SJCRH30 (cell line): ENCODE results near the gene AQP1. TPM values are rescaled to one million over a fixed set of nuclear protein-coding genes. Genes with fewer than 3 reads are reported as not detected.

Source experiments
- DNase-seq, 2 experiments: peaks; one replicate each; pipeline ENCODE4 v3.0.0-alpha.2; 2015 to 2020
- H3K27ac ChIP-seq: fragments of 250-450 bp; sonication (Bioruptor Pico); 2 replicates; pipeline ENCODE4 v1.5.1; 2020; ENCODE audit warnings: mild to moderate bottlenecking, moderate library complexity
- H3K27me3 ChIP-seq: fragments of 250-450 bp; sonication (Bioruptor Pico); 2 replicates; pipeline ENCODE4 v1.5.1; 2020; ENCODE audit warnings: mild to moderate bottlenecking, moderate library complexity
- H3K36me3 ChIP-seq: fragments of 250-450 bp; sonication (Bioruptor Pico); 2 replicates; pipeline ENCODE4 v1.5.1; 2020; ENCODE audit warnings: mild to moderate bottlenecking, moderate library complexity
- H3K4me1 ChIP-seq: fragments of 250-450 bp; sonication (Bioruptor Pico); 2 replicates; pipeline ENCODE4 v1.5.1; 2020; ENCODE audit warnings: mild to moderate bottlenecking, moderate library complexity
- H3K4me3 ChIP-seq: fragments of 250-450 bp; sonication (Bioruptor Pico); 2 replicates; pipeline ENCODE4 v1.5.1; 2020; ENCODE audit warnings: mild to moderate bottlenecking, moderate library complexity
- H3K9me3 ChIP-seq: fragments of 250-450 bp; sonication (Bioruptor Pico); replicated peaks from 2 replicates; pipeline ENCODE4 v1.5.1; 2020; ENCODE audit warnings: mild to moderate bottlenecking, moderate library complexity
- total RNA-seq: library from RNA; depleted of rRNA; stranded (reverse); fragments of >200 nt; shearing (Covaris generic); gene quantifications from 2 replicates; pipeline ENCODE4 v1.2.3, GENCODE V29; 2014

Gene AQP1
- total RNA-seq, 1 experiment from 2014 or later: 31.4 TPM

- no peaks in the 10 kb centered on the region for H3K9me3 ChIP-seq
- H3K4me1 ChIP-seq: peaks cover 43% of the 10 kb centered on the region
- no peak for DNase-seq
- no peaks in the 10 kb centered on the region for H3K27me3 ChIP-seq
- H3K36me3 ChIP-seq: no peaks in the 10 kb centered on the region
- H3K27ac ChIP-seq: no peak overlapping the region
- no peak overlapping the region for H3K4me3 ChIP-seq
These were observed 4.6 kb downstream of the AQP1 start for GRCh38 chr7:30916255-30916654.

DNA sequence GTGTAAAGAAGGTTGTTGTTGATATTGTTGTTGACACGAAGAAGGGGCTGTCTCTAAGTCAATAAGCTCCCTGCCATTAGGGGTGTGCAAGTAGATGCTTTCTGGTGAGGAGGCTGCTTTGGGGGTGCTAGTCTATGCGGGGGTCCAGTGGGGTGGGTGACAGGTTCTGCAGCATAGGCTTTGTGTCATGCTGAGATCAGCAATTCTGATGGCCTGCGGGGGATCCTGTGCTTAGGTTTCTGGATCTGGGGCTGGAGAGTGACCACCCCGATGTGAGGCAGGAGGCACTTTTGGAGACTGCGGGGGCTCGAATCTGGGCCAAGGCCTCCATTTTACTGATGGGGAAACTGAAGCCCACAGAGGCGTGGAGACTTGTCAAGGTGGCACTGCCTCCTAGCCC is 5.1 kb downstream of the AQP1 start:
- no peak for DNase-seq
- H3K27ac ChIP-seq: no peak overlapping the region
- H3K9me3 ChIP-seq: no peaks in the 10 kb centered on the region
- no peaks in the 10 kb centered on the region for H3K36me3 ChIP-seq
- H3K4me1 ChIP-seq: peaks cover 47% of the 10 kb centered on the region
- H3K27me3 ChIP-seq: no peaks in the 10 kb centered on the region
- H3K4me3 ChIP-seq: no peak overlapping the region

DNA sequence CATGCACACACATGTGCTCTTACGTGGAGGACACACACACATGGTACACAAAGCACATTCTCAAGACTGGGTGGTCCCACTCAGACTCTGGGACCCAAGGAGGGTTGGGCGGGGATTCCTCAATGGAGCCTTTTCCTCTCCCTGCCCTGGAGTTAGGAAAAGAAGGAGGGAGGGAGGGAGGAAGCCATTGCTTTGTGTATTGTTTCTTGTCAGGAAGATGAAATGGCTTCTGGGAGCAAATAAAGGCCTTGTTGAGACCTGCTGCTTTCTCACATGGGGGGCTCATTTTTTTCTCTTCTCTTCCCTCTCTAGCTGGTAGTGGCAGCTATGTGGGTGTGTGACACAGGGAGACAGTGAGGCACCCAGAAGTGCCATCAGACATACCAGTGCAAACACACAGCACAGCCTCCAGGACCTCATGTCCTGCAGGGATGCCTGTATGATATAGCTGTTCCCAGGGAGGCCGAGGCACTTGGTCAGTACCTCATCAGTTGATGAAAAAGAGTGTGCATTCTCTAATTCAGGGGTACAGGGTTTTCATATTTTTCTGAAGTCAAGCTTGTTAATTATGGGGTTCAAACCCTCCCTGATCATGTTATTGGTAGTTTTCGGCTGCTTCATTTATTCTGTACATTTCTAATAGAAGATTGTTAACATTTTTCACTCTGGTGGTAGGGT is 5.7 kb downstream of the AQP1 start:
- peaks cover 42% of the 10 kb centered on the region for H3K4me1 ChIP-seq

GRCh38 chr7:30918676-30919075 is 7.0 kb downstream of the AQP1 start:
- Histone ChIP-seq H3K36me3 (peaks cover 2% of the 10 kb centered on the region; the same call in 1 of the 2 replicates), H3K27ac (no peak overlapping the region), H3K9me3 (no peaks in the 10 kb centered on the region), H3K4me3 (no peak overlapping the region), H3K4me1 (peaks cover 35% of the 10 kb centered on the region), H3K27me3 (no peaks in the 10 kb centered on the region)
- no peak for DNase-seq

More for the DNA sequence above, 5.7 kb downstream of the AQP1 start:
- Histone ChIP-seq H3K27me3 (no peaks in the 10 kb centered on the region), H3K36me3 (peaks cover under 1% of the 10 kb centered on the region; the same call in 1 of the 2 replicates), H3K9me3 (no peaks in the 10 kb centered on the region), H3K27ac (no peak overlapping the region), H3K4me3 (no peak overlapping the region)
- no peak for DNase-seq

DNA sequence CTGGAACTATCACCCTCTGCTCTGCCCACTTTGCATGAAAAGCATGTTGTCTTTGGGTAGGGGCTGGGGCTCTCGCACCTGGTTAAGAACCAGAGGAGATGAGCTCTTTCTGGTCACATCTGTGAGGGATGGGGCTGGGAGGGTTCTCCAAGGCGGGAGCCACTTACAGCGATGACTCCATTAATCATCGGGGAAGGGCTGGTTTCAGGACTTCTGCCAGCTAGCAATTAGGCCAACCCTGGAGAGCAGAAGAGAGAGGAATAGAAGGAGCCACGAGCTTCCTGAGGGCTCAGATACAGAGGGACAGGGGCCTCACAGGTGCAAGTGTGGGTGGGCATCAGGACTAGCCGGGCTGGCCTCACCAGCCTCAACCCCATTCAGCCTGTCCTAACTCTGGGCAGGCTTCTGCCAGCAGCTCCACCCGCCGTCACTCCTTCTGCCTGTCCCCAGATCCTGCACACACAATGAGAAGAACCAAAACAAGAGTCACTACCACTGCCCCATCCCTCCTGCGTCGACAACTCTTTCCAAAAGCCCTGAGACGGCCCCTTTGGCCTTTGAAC is 8.4 kb downstream of the AQP1 start:
- Histone ChIP-seq H3K4me1 (peaks cover 21% of the 10 kb centered on the region), H3K9me3 (no peaks in the 10 kb centered on the region), H3K4me3 (no peak overlapping the region), H3K27me3 (no peaks in the 10 kb centered on the region), H3K27ac (no peak overlapping the region), H3K36me3 (peaks cover 7% of the 10 kb centered on the region; the same call in 1 of the 2 replicates)
- no peak for DNase-seq

GRCh38 chr7:30920584-30921539 is 9.2 kb downstream of the AQP1 start:
- DNase-seq: peak; percentile 32 to 48
- H3K36me3 ChIP-seq: peaks cover 10% of the 10 kb centered on the region; the same call in 1 of the 2 replicates
- no peaks in the 10 kb centered on the region for H3K9me3 ChIP-seq
- H3K27me3 ChIP-seq: no peaks in the 10 kb centered on the region
- H3K27ac ChIP-seq: peak overlapping the region; percentile 47
- no peak overlapping the region for H3K4me3 ChIP-seq
- peaks cover 14% of the 10 kb centered on the region for H3K4me1 ChIP-seq

DNA sequence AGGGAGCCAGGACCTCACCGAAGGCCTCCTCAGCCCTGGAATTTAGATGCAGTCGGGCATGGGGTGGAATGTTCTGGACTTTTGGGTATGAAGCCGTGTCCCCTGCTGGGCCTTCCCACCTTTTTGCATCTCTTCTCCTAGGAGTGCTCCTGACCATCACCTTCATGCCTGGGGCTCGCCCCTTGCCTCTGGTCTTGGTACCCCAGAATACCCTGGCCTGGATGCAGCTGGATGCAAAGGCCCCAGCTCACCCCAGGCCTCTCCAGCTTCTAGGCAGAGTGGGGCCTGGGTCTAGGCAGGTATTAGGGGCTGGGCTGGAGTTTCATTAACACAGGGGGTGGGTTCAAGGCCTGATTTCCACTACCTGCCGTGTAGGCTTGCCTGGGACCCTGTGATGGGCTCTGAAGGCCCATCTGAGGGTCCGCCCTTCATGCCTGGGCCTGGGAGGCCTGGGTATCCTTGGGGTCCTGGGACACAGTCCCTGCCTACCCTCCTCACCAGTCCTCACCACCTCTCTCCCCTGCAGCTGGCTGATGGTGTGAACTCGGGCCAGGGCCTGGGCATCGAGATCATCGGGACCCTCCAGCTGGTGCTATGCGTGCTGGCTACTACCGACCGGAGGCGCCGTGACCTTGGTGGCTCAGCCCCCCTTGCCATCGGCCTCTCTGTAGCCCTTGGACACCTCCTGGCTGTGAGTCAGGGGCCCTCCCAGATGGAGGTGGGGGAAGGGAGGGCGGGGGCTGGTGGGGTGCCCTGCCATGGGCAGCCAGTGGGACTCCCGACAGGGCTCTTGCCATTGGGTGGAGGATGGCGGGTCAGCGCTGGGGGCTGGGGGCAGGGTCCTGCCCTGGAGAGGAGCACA is 10.1 kb downstream of the AQP1 start:
- peaks cover 16% of the 10 kb centered on the region; the same call in 1 of the 2 replicates for H3K36me3 ChIP-seq
- H3K27ac ChIP-seq: peak overlapping the region; percentile 47
- DNase-seq: no peak
- H3K9me3 ChIP-seq: no peaks in the 10 kb centered on the region
- no peaks in the 10 kb centered on the region for H3K27me3 ChIP-seq
- H3K4me1 ChIP-seq: peaks cover 14% of the 10 kb centered on the region
- H3K4me3 ChIP-seq: no peak overlapping the region

DNA sequence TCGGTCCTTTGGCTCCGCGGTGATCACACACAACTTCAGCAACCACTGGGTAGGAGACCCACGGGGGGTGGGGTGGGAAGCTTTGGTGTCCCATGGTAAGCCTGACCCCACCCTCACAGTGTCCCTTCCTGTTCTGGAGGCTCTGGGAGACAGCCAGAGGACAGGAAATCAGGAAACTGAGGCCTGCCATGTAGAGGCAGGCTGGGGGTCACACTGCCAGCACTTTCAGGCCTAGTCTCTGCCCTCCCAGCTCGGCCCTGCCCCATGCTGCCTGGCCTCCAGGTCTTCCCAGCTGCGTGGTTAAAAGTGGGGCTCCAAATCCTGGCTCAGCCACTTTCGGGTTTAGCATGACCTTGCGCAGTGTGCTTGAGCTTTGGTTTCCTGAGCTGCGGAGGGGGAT is 10.9 kb downstream of the AQP1 start:
- H3K36me3 ChIP-seq: peaks cover 16% of the 10 kb centered on the region; the same call in 1 of the 2 replicates
- no peak overlapping the region for H3K4me3 ChIP-seq
- no peak overlapping the region for H3K27ac ChIP-seq
- peaks cover 14% of the 10 kb centered on the region for H3K4me1 ChIP-seq
- no peaks in the 10 kb centered on the region for H3K27me3 ChIP-seq
- DNase-seq: peak in 1 of 2 experiments; percentile 2
- H3K9me3 ChIP-seq: no peaks in the 10 kb centered on the region

DNA sequence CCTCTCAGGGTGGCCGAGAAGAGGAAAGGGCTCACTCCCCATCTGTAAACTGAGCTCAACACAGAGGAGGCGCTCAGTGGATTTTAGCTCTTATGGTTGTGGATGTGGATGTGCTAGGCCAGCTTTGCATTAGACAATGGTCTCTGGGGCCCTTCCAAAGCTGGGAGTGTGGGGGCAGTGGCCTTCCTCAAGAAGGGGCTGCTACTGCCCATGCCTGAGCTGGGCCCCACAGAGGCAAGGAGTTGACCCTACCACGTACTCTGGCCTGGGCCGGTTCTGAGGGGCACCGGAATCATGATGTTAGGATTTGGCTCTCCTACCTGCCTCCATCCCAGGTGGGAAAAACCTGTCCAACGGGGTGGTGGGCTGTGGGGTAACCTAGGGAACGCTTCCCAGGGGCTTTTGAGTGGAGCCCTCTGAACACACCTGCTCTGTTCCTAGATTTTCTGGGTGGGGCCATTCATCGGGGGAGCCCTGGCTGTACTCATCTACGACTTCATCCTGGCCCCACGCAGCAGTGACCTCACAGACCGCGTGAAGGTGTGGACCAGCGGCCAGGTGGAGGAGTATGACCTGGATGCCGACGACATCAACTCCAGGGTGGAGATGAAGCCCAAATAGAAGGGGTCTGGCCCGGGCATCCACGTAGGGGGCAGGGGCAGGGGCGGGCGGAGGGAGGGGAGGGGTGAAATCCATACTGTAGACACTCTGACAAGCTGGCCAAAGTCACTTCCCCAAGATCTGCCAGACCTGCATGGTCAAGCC is 11.5 kb downstream of the AQP1 start:
- Histone ChIP-seq H3K4me1 (peaks cover 14% of the 10 kb centered on the region), H3K9me3 (no peaks in the 10 kb centered on the region), H3K27ac (no peak overlapping the region), H3K36me3 (peaks cover 16% of the 10 kb centered on the region; the same call in 1 of the 2 replicates), H3K4me3 (no peak overlapping the region), H3K27me3 (no peaks in the 10 kb centered on the region)
- peak in 1 of 2 experiments; percentile 1 for DNase-seq

GRCh38 chr7:30923774-30924413 is 12.2 kb downstream of the AQP1 start:
- H3K4me1 ChIP-seq: peaks cover 14% of the 10 kb centered on the region
- H3K27ac ChIP-seq: no peak overlapping the region
- no peak for DNase-seq
- peaks cover 16% of the 10 kb centered on the region; the same call in 1 of the 2 replicates for H3K36me3 ChIP-seq
- H3K4me3 ChIP-seq: no peak overlapping the region
- H3K9me3 ChIP-seq: no peaks in the 10 kb centered on the region
- H3K27me3 ChIP-seq: no peaks in the 10 kb centered on the region

DNA sequence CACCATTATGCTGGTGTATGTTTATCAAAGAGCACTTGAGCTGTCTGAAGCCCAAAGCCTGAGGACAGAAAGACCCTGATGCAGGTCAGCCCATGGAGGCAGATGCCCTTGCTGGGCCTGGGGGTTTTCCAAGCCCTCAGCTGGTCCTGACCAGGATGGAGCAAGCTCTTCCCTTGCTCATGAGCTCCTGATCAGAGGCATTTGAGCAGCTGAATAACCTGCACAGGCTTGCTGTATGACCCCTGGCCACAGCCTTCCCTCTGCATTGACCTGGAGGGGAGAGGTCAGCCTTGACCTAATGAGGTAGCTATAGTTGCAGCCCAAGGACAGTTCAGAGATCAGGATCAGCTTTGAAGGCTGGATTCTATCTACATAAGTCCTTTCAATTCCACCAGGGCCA is 13.0 kb downstream of the AQP1 start:
- Histone ChIP-seq H3K27ac (no peak overlapping the region), H3K36me3 (peaks cover 16% of the 10 kb centered on the region; the same call in 1 of the 2 replicates), H3K9me3 (no peaks in the 10 kb centered on the region), H3K4me1 (peaks cover 13% of the 10 kb centered on the region), H3K4me3 (no peak overlapping the region), H3K27me3 (no peaks in the 10 kb centered on the region)
- DNase-seq: no peak

DNA sequence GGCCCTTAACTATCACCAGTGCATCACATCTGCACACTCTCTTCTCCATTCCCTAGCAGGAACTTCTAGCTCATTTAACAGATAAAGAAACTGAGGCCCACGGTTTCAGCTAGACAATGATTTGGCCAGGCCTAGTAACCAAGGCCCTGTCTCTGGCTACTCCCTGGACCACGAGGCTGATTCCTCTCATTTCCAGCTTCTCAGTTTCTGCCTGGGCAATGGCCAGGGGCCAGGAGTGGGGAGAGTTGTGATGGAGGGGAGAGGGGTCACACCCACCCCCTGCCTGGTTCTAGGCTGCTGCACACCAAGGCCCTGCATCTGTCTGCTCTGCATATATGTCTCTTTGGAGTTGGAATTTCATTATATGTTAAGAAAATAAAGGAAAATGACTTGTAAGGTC is 13.5 kb downstream of the AQP1 start:
- Histone ChIP-seq H3K36me3 (peaks cover 16% of the 10 kb centered on the region; the same call in 1 of the 2 replicates), H3K4me1 (peaks cover 12% of the 10 kb centered on the region), H3K27ac (no peak overlapping the region), H3K4me3 (no peak overlapping the region), H3K9me3 (no peaks in the 10 kb centered on the region), H3K27me3 (no peaks in the 10 kb centered on the region)
- DNase-seq: no peak

DNA sequence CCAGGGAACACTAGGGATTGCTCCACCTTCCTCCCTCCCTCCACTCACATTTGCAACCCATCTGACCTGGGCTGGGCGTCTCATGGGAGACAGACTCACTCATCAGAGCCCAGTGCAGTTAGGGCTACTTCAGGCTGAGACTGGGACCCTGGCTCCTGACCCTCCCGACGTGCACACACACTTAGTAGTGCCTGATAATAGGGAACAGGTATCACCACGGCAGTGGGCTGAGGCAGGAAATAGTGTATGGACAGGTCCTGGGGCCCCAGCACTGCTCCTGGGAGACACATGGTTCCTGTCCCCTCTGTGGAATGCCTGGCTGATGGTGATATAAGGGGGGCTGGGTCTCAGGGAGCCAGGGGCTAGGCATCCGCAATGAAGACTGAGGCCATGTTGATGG is 14.3 kb downstream of the AQP1 start:
- Histone ChIP-seq H3K27ac (no peak overlapping the region), H3K36me3 (peaks cover 16% of the 10 kb centered on the region; the same call in 1 of the 2 replicates), H3K4me1 (peaks cover 12% of the 10 kb centered on the region), H3K4me3 (no peak overlapping the region), H3K27me3 (no peaks in the 10 kb centered on the region), H3K9me3 (no peaks in the 10 kb centered on the region)
- no peak for DNase-seq
